GM12872 (cell line): ENCODE measurements around the gene MSX1.
A peak's percentile ranks its signal among the peaks of the same experiment; 100 is the strongest.

ENCODE experiments used
- TF ChIP-seq, protein P1 (sequence below): IDR thresholded peaks from 3 replicates; pipeline ENCODE4 v1.5.1; 2011; ENCODE audit warnings: low read depth, mild to moderate bottlenecking, low read length, moderate library complexity; ENCODE audit not compliant: insufficient read depth

MSX1 gene

DNA sequence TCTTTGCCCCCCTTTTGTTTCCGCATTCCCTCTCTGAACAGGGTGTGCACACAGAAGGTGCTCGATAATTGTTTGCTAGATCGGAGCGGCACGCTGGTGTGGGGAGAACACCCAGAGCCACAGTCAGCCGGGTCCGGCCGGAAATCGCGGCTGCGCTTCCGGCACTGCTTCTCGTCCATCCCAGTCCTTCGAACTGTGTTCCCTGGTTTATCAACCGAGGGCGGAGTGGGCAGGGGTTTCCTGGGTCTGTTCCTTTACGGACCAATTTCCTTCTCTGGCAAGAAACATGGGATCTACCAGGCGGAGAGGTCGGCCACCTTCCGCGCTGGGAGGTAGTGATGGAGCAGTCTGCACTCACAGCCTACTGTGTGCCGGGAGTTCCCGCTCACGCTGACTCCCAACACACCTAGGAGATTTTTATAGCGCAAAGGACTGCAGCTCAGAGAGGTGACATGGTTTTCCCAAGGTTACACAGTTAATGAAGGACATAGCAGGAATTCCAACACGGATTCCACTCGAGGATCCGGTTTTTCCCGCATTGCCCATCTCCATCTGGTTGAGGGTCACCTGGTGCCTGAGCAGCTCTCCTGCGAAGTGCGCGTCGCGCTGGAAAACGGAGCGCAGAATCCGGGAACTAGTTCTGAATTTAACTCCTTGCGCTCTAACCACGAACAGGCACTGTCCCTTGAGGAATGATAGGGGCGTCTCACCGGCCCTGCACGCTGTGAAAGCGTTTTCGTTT, 6.8 kb downstream of the MSX1 start:
- TF ChIP-seq, protein P1, sequence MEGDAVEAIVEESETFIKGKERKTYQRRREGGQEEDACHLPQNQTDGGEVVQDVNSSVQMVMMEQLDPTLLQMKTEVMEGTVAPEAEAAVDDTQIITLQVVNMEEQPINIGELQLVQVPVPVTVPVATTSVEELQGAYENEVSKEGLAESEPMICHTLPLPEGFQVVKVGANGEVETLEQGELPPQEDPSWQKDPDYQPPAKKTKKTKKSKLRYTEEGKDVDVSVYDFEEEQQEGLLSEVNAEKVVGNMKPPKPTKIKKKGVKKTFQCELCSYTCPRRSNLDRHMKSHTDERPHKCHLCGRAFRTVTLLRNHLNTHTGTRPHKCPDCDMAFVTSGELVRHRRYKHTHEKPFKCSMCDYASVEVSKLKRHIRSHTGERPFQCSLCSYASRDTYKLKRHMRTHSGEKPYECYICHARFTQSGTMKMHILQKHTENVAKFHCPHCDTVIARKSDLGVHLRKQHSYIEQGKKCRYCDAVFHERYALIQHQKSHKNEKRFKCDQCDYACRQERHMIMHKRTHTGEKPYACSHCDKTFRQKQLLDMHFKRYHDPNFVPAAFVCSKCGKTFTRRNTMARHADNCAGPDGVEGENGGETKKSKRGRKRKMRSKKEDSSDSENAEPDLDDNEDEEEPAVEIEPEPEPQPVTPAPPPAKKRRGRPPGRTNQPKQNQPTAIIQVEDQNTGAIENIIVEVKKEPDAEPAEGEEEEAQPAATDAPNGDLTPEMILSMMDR: no peak

- TF ChIP-seq, protein P1: no peak
These were observed 7.5 kb downstream of the MSX1 start for GRCh38 chr4:4866866-4867374.

DNA sequence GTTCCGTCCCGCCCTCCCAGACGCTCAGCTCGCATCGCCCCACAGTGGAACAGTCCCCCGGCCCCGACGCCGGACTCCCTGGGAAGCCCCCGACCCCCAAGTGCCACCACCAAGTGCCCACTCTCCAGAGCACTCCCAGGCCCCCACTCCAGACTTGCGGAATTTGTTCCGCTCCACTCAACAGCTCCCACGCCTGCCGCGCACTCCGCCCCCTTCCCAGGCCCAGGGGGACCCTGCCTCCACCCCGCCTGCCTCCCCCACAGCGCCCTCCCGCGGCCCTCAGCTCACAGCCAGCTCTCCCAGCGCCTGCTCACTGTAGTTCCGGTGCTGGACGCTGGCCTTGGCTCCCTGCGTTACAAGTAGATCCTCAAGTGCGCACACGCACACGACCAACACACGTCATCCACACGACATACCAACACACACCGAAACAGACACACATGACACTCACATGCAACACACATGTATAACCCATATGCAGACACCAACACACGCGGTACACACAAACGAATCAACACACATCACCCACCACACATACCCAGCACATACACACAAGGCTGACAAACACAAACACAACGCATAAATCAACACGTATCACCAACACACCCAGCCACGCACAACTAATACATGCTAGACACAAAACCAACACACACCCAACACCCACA, 8.0 kb downstream of the MSX1 start:
- TF ChIP-seq, protein P1: peak; percentile 39; the same call in 2 of the 3 replicates

GRCh38 chr4:4868040-4868757, 8.7 kb downstream of the MSX1 start:
- TF ChIP-seq, protein P1: no peak

GRCh38 chr4:4868758-4869723, 9.6 kb downstream of the MSX1 start:
- TF ChIP-seq, protein P1: no peak

GRCh38 chr4:4869731-4870571, 10.5 kb downstream of the MSX1 start:
- TF ChIP-seq, protein P1: no peak
